Myocyte (in vitro differentiated cells): ENCODE measurements around the gene EIF5B. TPM values are rescaled to one million over a fixed set of nuclear protein-coding genes. Genes with fewer than 3 reads are reported as not detected.
A peak's percentile ranks its signal among the peaks of the same experiment; 100 is the strongest.

Experiments
- DNase-seq: peaks from one replicate; pipeline ENCODE4 v3.0.0-alpha.2; 2012; ENCODE audit warnings: low read depth
- total RNA-seq: library from RNA; depleted of rRNA; stranded (reverse); fragments of >200 nt; gene quantifications from 2 replicates; pipeline ENCODE4 v1.2.3, GENCODE V29; 2014

EIF5B gene
- total RNA-seq, 1 donor from 2014 or later, result 19.2 TPM

DNA sequence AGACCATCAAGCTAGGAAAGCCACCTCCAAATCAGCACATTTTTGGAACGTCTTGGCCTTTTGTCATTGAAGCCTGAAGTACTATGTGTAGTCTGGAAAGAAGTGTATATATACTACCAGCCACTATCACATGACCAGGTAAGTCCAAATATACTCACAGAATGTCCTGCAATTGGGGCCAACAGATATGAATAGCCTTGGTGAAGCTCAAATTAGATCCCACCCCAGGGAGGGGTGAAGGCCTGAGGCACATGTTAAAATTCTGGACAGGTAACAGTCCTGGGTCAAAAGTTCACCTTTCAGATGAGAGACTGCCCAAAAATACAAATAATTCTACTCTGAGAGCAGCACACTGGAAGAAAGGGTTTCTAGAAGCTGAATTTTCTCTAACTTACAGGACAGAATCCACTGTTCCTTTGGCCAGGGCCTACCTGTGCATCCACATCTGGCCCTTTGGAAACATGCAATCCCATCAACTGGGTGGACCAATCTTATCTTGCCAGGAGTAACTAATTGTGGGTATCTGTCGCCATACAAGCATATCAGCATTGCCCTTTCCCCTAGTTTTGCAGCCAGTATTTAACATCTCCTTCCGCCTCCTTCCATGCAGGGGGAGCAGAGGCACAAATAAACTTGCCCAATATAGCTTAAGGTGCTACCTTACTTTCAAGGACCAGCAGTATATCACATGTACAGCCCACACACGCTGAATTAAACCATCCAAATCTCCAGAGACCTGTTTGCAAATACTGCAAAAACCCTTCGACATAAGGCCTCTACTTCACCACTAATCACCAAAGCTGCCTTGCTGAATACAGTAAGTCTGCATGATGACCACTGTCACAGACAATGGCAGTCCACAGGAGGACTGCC, 67.8 kb downstream of the EIF5B start:
- no peak for DNase-seq

DNA sequence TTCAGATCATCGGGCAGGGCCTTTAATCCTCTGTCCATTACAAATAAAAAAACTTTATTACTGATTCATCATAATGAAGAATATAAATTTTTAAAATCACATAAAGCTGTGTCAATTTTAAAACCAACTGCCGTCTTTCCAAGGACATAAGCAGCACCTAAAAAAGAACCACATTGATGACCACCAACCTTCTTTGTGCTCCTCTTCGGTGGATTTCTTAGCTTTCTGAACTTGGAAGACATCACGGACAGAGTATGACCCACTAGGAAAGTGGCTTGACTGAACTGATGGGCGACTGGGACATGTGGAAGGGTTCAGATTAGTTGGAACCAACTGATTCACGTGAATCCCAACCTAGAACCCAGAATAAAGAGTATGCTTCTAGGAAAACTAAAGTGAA, 68.9 kb downstream of the EIF5B start:
- no peak for DNase-seq

GRCh38 chr2:99410276-99410675, 73.1 kb downstream of the EIF5B start:
- DNase-seq, result no peak

DNA sequence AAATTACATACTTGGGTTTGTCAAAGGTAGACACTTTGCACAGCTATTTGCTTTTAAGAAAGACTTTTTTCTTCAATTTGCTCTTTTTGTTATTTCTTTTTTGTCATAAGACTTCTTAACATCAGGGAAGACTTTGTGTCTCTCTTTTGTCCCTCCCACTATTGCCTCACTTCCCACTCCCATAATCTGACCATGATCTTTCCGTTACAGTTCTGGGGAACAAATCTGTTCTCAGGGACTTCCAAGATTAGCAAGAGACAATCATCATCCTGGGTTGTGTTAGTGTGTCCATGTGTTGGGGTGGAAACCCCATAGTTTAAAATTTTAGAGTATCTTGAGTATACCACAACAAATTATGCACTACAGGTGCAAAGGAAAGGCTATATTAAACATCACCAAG, 77.4 kb downstream of the EIF5B start:
- no peak for DNase-seq

DNA sequence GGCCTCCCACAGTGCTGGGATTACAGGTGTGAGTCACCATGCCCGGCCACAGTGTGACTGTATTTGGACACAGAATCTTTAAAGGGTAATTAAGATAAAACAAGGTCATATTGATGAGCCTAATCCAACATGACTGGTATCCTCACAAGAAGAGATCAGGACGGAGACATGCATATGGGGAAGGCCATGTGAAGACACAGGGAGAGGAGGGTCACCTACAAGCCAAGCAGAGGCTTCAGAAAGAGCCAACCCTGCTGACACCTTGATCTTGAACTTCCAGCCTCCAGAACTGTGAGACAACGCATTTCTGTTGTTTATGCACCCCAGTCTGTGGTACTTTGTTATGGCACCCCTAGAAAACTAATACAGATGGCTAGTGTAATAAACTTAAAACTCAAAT, 80.2 kb downstream of the EIF5B start:
- DNase-seq, result no peak

DNA sequence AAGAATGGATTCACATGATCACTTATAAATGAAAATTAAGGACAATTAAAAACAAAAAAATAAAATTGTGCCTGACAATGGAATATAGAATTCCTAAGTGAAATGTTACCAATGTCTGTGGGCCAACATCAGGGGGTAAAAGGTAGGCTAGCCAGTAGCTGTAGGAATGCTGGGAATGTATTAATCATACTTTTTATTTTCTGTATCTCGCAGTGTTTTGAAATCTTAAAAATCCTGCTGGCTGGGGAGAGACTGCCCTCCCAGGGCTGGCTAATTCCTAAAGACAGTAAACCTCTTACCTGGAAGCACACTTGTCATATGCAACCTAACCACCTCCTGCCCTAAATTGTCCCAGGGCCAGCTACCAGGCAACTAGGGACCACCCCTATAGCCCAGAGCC, 82.8 kb downstream of the EIF5B start:
- no peak for DNase-seq

GRCh38 chr2:99420751-99421299, 83.6 kb downstream of the EIF5B start:
- peak; percentile 22 for DNase-seq

GRCh38 chr2:99421469-99421868, 84.3 kb downstream of the EIF5B start:
- DNase-seq, result peak; percentile 21

GRCh38 chr2:99422599-99422998, 85.4 kb downstream of the EIF5B start:
- no peak for DNase-seq

DNA sequence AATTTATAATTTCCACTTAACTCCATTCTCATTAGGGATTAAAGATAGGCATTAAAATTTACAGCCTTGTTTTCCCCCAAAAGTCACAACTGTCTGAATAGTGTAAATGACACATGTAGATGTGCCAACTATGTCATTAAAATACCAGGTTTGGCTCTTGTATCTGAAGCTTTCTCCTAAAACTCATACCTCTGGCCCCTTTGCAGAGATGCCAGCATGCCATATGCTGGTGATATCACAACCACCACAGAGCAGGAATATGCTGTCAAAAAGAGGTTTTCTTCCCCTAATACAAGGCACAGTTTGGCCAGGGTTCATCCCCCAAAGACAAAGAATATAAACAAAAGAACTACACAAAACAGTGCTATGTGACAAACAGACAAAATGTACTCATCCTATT, 87.2 kb downstream of the EIF5B start:
- no peak for DNase-seq

DNA sequence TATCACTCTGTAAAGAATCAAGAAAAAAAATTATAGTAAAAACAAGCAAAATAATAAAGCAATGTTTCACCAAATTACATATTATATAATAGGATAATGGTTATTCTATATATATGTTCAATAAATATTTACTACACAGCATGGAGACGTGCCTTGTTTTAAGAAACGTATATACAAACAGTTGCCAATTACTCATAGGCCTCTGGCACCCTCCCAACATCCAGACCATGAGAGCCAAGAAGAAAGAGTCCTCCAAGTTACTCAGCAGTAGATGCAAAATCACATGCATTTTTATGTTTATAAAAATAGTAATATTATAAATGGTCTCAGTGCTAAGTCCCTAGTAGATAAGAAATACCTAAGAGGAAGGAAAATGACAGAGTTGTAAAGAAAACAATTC, 87.8 kb downstream of the EIF5B start:
- DNase-seq, result peak; percentile 20

- peak; percentile 14 for DNase-seq
Observed at GRCh38 chr2:99430614-99431291, 93.6 kb downstream of the EIF5B start.

GRCh38 chr2:99431587-99432275, 94.5 kb downstream of the EIF5B start:
- no peak for DNase-seq

GRCh38 chr2:99433340-99433739, 96.2 kb downstream of the EIF5B start:
- no peak for DNase-seq

- no peak for DNase-seq
Observed at GRCh38 chr2:99436874-99437273, 99.7 kb downstream of the EIF5B start.

DNA sequence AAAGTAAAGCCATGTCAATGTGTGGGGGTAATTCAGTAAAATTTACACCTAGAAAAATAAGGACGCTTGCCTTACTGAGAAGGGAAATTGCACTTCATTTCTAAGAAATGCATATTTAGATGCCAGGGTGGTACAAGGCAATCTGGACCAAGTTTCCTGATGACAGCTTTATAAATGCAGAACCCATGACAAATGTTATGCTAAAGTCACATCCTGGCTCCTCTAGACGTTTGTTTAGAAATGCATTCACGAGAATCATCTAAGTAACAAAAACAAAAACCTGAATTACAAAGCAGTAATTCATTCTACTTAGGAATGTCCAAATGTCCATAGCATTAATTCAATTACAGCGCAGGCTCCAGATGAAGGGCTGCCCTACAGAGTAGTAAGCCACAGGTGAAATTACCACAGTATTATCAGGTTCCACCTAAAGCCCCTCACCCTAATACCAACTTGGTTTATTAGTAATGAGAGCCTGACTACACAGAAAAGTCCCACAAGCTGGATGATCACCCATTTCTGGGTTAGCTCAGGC, 102.8 kb downstream of the EIF5B start:
- DNase-seq, result no peak

- DNase-seq, result no peak
Observed at GRCh38 chr2:99442837-99443236, 105.6 kb downstream of the EIF5B start.

- no peak for DNase-seq
Observed at GRCh38 chr2:99444222-99444621, 107.0 kb downstream of the EIF5B start.

- DNase-seq, result no peak
Observed at GRCh38 chr2:99445065-99445464, 107.9 kb downstream of the EIF5B start.

GRCh38 chr2:99448556-99448955, 111.4 kb downstream of the EIF5B start:
- DNase-seq, result no peak

- no peak for DNase-seq
Observed at GRCh38 chr2:99450199-99450598, 113.0 kb downstream of the EIF5B start.
